Measurements from ENCODE around the gene ABCF2.
A peak's percentile ranks its signal among the peaks of the same experiment; 100 is the strongest.

Gene ABCF2

DNA sequence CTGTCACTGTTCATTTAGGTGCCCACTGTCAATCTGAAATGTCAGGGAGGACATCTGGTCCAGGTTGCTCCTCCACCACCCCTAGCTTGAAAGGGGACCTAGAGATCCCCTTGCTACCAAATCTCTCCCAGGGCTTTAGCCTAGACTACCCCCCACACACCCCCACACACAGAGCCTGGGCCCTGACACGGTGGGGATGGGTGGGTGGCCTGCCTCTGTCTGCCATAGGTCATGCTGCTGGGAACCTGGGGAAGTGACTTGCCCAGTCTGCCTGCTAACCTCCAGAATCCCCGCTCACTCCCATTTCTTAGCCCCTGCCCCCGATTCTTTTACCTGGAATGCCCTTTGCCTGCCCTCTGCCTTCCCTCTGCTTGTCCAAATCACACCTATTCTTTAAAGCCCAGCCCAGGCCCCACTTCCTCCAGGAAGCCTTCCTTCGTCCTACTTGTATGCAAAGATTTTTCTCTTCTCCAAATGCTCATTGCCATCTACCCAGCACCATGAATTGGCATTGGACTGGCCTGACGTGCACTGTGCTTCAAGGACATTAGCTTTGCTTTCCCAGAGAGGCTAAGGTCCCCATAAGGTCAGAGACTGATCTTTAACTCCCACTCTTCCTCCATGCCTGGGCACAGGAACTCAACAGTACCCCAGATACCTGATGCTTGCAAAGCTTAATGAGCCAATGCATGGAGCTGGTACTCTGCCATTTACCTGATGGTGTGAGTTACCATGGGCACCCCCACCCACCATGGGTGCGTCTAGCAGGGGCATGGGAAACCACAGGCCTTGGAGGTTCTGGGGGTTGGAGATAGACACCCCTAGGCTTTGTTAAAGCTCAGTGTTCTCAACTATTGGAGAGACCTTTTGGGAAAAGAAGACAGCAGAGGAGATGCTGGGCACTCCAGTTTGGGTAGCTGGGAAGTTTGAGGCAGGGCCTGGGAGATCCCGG is 23.5 kb upstream of the ABCF2 start:
- peak overlapping the region; percentile 64 for H2AK5ac ChIP-seq (ENCODE audit: low read depth, low read length)
- H2AFZ ChIP-seq (ENCODE audit: low read length), result peak overlapping the region; percentile 93
- no peak overlapping the region for H3K4me2 ChIP-seq (ENCODE audit: insufficient read depth, low read length, poor library complexity, severe bottlenecking)
- H2BK5ac ChIP-seq (ENCODE audit: low read length), result peak overlapping the region; percentile 84
- no peak for DNase-seq (ENCODE audit: low spot score)
- H3K23ac ChIP-seq (ENCODE audit: low read depth, low read length, poor library complexity), result no peak overlapping the region
- no CpG with 5 or more reads among the region's 7 CpGs for WGBS, 2 donors (ENCODE audit: extremely low coverage in 2 of 2, insufficient read length in 2 of 2, insufficient replicate concordance in 1 of 2)
- H4K91ac ChIP-seq (ENCODE audit: low read depth, low read length, poor library complexity), result no peak overlapping the region
- no peak overlapping the region for H3K27ac ChIP-seq (replicated peaks; ENCODE audit: low read length)
- H3K4me1 ChIP-seq (ENCODE audit: control insufficient read depth in 2 of 2, insufficient read depth in 1 of 2, low read depth in 1 of 2, low read length in 2 of 2), result peaks cover 40 to 52% of the 10 kb centered on the region in 2 donors
- H3K9ac ChIP-seq (ENCODE audit: low read depth, low read length, poor library complexity), result no peak overlapping the region
- H3K4me3 ChIP-seq (ENCODE audit: low read length in 2 of 2), result peak overlapping the region in 1 of 2 donors; percentile 87
- no peak overlapping the region for H3K4ac ChIP-seq (ENCODE audit: low read length)
- no peak overlapping the region for H4K8ac ChIP-seq (ENCODE audit: low read depth, low read length)
- H3K27me3 ChIP-seq (ENCODE audit: control insufficient read depth in 3 of 3, insufficient read depth in 3 of 3, low read depth in 1 of 3, low read length in 3 of 3), result peaks cover 0 to 23% (median 2%) of the 10 kb centered on the region in 3 experiments
- H3K36me3 ChIP-seq (replicated peaks in 1 of 2; ENCODE audit: control insufficient read depth in 2 of 2, insufficient read depth in 2 of 2, low read length in 2 of 2), result no peaks in the 10 kb centered on the region
- H3K14ac ChIP-seq (ENCODE audit: low read length), result no peak overlapping the region
- no peak overlapping the region for H3K18ac ChIP-seq (ENCODE audit: low read length)
- no peaks in the 10 kb centered on the region for H3K9me3 ChIP-seq (replicated peaks in 1 of 2; ENCODE audit: control insufficient read depth in 2 of 2, insufficient read depth in 1 of 2, low read depth in 1 of 2, low read length in 2 of 2)
- H2BK15ac ChIP-seq (ENCODE audit: low read length), result peak overlapping the region; percentile 11
- no peak overlapping the region for H2BK12ac ChIP-seq (ENCODE audit: low read length)
- no peaks in the 10 kb centered on the region for H3K79me1 ChIP-seq (ENCODE audit: low read depth, low read length)
- no peak overlapping the region for H2BK120ac ChIP-seq (ENCODE audit: low read depth, low read length)

DNA sequence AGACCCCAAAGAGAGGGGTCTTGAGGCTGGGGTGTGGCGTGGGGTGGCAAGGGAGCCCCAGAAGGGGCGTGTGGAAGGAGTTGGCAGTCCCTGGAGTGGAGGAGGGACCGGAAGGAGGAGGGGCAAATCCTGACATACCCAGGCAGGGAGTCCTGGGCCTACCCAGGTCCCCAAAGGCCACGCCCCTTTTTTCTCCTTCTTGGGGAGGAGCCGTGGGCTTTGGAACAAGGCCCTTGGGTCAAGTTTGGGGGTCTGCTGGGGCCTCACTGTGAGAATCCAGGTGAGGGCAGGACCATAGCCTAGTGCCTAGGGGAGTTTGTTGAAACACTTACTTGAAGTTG is 22.7 kb upstream of the ABCF2 start:
- H2BK120ac ChIP-seq (ENCODE audit: low read depth, low read length), result no peak overlapping the region
- peaks cover 0 to 29% (median 0%) of the 10 kb centered on the region in 3 experiments for H3K27me3 ChIP-seq (ENCODE audit: control insufficient read depth in 3 of 3, insufficient read depth in 3 of 3, low read depth in 1 of 3, low read length in 3 of 3)
- H3K23ac ChIP-seq (ENCODE audit: low read depth, low read length, poor library complexity), result no peak overlapping the region
- no peak overlapping the region for H3K27ac ChIP-seq (replicated peaks; ENCODE audit: low read length)
- H2AK5ac ChIP-seq (ENCODE audit: low read depth, low read length), result no peak overlapping the region
- no peak overlapping the region for H3K14ac ChIP-seq (ENCODE audit: low read length)
- H2BK15ac ChIP-seq (ENCODE audit: low read length), result no peak overlapping the region
- DNase-seq (ENCODE audit: low spot score), result peak; percentile 27
- no peak overlapping the region for H2BK12ac ChIP-seq (ENCODE audit: low read length)
- H3K79me1 ChIP-seq (ENCODE audit: low read depth, low read length), result no peaks in the 10 kb centered on the region
- H2AFZ ChIP-seq (ENCODE audit: low read length), result peak overlapping the region; percentile 93
- H4K8ac ChIP-seq (ENCODE audit: low read depth, low read length), result no peak overlapping the region
- H2BK5ac ChIP-seq (ENCODE audit: low read length), result no peak overlapping the region
- no CpG with 5 or more reads among the region's 5 CpGs for WGBS, 2 donors (ENCODE audit: extremely low coverage in 2 of 2, insufficient read length in 2 of 2, insufficient replicate concordance in 1 of 2)
- H3K4me1 ChIP-seq (ENCODE audit: control insufficient read depth in 2 of 2, insufficient read depth in 1 of 2, low read depth in 1 of 2, low read length in 2 of 2), result peaks cover 45 to 52% of the 10 kb centered on the region in 2 donors
- H3K36me3 ChIP-seq (replicated peaks in 1 of 2; ENCODE audit: control insufficient read depth in 2 of 2, insufficient read depth in 2 of 2, low read length in 2 of 2), result no peaks in the 10 kb centered on the region
- H3K9me3 ChIP-seq (replicated peaks in 1 of 2; ENCODE audit: control insufficient read depth in 2 of 2, insufficient read depth in 1 of 2, low read depth in 1 of 2, low read length in 2 of 2), result no peaks in the 10 kb centered on the region
- no peak overlapping the region for H3K9ac ChIP-seq (ENCODE audit: low read depth, low read length, poor library complexity)
- H3K4me2 ChIP-seq (ENCODE audit: insufficient read depth, low read length, poor library complexity, severe bottlenecking), result no peak overlapping the region
- peak overlapping the region in 1 of 2 donors; percentile 62 for H3K4me3 ChIP-seq (ENCODE audit: low read length in 2 of 2)
- H4K91ac ChIP-seq (ENCODE audit: low read depth, low read length, poor library complexity), result no peak overlapping the region
- H3K18ac ChIP-seq (ENCODE audit: low read length), result no peak overlapping the region
- H3K4ac ChIP-seq (ENCODE audit: low read length), result no peak overlapping the region

DNA sequence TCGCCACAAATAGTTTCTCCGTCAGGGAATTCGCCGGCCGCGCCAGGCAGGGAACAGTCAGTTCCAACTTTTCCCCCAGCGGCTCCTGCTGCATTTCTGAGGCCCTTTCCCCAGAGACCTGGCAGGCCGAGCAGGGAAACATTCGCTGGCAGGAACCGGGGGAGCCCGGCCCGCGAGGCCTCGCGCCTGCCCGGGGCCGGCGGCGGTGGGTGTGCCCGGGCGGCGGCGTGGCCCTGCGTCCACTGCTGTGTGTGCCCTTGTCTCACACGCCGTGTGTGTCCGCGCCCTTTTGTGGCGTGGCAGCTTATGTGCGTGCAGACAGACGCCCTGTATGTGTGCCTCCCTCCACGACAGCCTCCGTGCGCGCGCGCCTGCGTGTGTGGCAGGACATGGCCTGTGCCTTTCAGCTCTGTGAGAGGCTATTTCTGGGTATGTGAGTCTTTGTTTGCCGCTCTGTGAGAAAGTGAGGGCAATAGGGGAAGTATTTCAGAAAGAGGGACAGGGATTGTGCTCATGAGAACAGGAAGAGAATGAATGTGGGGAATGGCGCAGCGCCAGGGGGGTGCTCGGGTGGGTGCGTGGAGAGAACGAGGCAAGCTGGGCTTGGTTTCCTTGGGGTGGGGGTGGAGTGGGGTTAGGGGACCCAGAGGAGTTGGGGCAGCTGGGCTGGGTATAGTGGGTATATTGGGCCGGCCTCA is 22.2 kb upstream of the ABCF2 start:
- H2BK12ac ChIP-seq (ENCODE audit: low read length), result peak overlapping the region; percentile 100
- peak overlapping the region; percentile 66 for H3K4ac ChIP-seq (ENCODE audit: low read length)
- H3K18ac ChIP-seq (ENCODE audit: low read length), result peak overlapping the region; percentile 99
- no peaks in the 10 kb centered on the region for H3K9me3 ChIP-seq (replicated peaks in 1 of 2; ENCODE audit: control insufficient read depth in 2 of 2, insufficient read depth in 1 of 2, low read depth in 1 of 2, low read length in 2 of 2)
- no peak overlapping the region for H4K8ac ChIP-seq (ENCODE audit: low read depth, low read length)
- H2AK5ac ChIP-seq (ENCODE audit: low read depth, low read length), result peak overlapping the region; percentile 90
- no peak overlapping the region for H4K91ac ChIP-seq (ENCODE audit: low read depth, low read length, poor library complexity)
- H3K23ac ChIP-seq (ENCODE audit: low read depth, low read length, poor library complexity), result peak overlapping the region; percentile 95
- peak overlapping the region; percentile 95 for H3K4me2 ChIP-seq (ENCODE audit: insufficient read depth, low read length, poor library complexity, severe bottlenecking)
- no peak overlapping the region for H3K14ac ChIP-seq (ENCODE audit: low read length)
- no CpG with 5 or more reads among the region's 45 CpGs for WGBS, 2 donors (ENCODE audit: extremely low coverage in 2 of 2, insufficient read length in 2 of 2, insufficient replicate concordance in 1 of 2)
- H3K79me1 ChIP-seq (ENCODE audit: low read depth, low read length), result no peaks in the 10 kb centered on the region
- peak; percentile 37 for DNase-seq (ENCODE audit: low spot score)
- H3K27me3 ChIP-seq (ENCODE audit: control insufficient read depth in 3 of 3, insufficient read depth in 3 of 3, low read depth in 1 of 3, low read length in 3 of 3), result peaks cover 0 to 29% (median 0%) of the 10 kb centered on the region in 3 experiments
- H3K4me1 ChIP-seq (ENCODE audit: control insufficient read depth in 2 of 2, insufficient read depth in 1 of 2, low read depth in 1 of 2, low read length in 2 of 2), result peaks cover 47 to 52% of the 10 kb centered on the region in 2 donors
- peak overlapping the region; percentile 93 for H2AFZ ChIP-seq (ENCODE audit: low read length)
- no peaks in the 10 kb centered on the region for H3K36me3 ChIP-seq (replicated peaks in 1 of 2; ENCODE audit: control insufficient read depth in 2 of 2, insufficient read depth in 2 of 2, low read length in 2 of 2)
- H2BK15ac ChIP-seq (ENCODE audit: low read length), result peak overlapping the region; percentile 97
- H2BK120ac ChIP-seq (ENCODE audit: low read depth, low read length), result no peak overlapping the region
- peak overlapping the region; percentile 94 for H3K9ac ChIP-seq (ENCODE audit: low read depth, low read length, poor library complexity)
- no peak overlapping the region for H2BK5ac ChIP-seq (ENCODE audit: low read length)
- H3K27ac ChIP-seq (replicated peaks; ENCODE audit: low read length), result peak overlapping the region; percentile 47
- H3K4me3 ChIP-seq (ENCODE audit: low read length in 2 of 2), result peak overlapping the region; percentile 47 to 62

Data from neuronal stem cell (in vitro differentiated cells).